A549 (cell line): Measurements from ENCODE around the gene SERPINA6. TPM values are rescaled to one million over a fixed set of nuclear protein-coding genes. Genes with fewer than 3 reads are reported as not detected.

Experiments
- ATAC-seq, 2 experiments: fragments of 200-7000 bp in 1 of 2; fragments of >200 bp in 1 of 2; cut with Nextera tagmentation in 1 of 2; cut with Tn5 transposase in 1 of 2; 3 replicates each; pipeline versions ENCODE4 v1.8.0 to v1.9.1; 2018 to 2020; ENCODE audit warnings: mild to moderate bottlenecking in 1 of 2, moderate library complexity in 1 of 2
- CTCF ChIA-PET: fragments of 300-600 bp; sonication (Branson Sonifier 250); formaldehyde crosslinking; extraction: SDS; loops from one replicate; lab custom pipeline; 2021; ENCODE audit warnings: antibody characterized with exemption, inconsistent platforms; lab: Yijun Ruan, JAX
- POLR2A ChIA-PET: fragments of 350-600 bp; formaldehyde crosslinking; extraction: SDS; loops from one replicate; lab custom pipeline; 2021; ENCODE audit warnings: antibody characterized with exemption, inconsistent platforms; lab: Yijun Ruan, JAX
- DNase-seq, 2 experiments: peaks; one replicate each; pipeline versions ENCODE4 v3.0.0 to v3.0.0-alpha.2; 2011 to 2016; ENCODE audit warnings: low read depth in 1 of 2, low spot score in 1 of 2
- FAIRE-seq: peaks from 2 replicates; lab custom pipeline; 2011; peaks lifted over from hg19 to GRCh38; lab: Jason Lieb, UNC
- H3K27ac ChIP-seq, 2 experiments: fragments of >200 bp; sonication (Bioruptor Twin); formaldehyde crosslinking; 3 replicates each; pipeline ENCODE4 v1.5.1; 2016 to 2017
- H3K4me1 ChIP-seq: fragments of >200 bp; sonication (Bioruptor Twin); formaldehyde crosslinking; 3 replicates; pipeline ENCODE4 v1.6.1; 2016
- H3K4me2 ChIP-seq: fragments of >200 bp; sonication (Bioruptor Twin); formaldehyde crosslinking; 3 replicates; pipeline ENCODE4 v1.6.1; 2016
- H3K4me3 ChIP-seq: fragments of >200 bp; sonication (Bioruptor Twin); formaldehyde crosslinking; 3 replicates; pipeline ENCODE4 v1.5.1; 2016
- H3K9me3 ChIP-seq: fragments of >200 bp; sonication (Bioruptor Twin); formaldehyde crosslinking; 3 replicates; pipeline ENCODE4 v1.6.1; 2016
- BHLHE40 ChIP-seq: IDR thresholded peaks from 2 replicates; pipeline ENCODE4 v1.6.1; 2012; ENCODE audit warnings: low read depth, low read length, inconsistent platforms
- CBX2 ChIP-seq: fragments of 200-600 bp; sonication (generic); IDR thresholded peaks from 2 replicates; pipeline ENCODE4 v1.6.1; 2016; ENCODE audit warnings: low read depth, mild to moderate bottlenecking, borderline replicate concordance
- CEBPB ChIP-seq, 2 experiments: fragments of >200 bp in 1 of 2; sonication (Bioruptor Twin) in 1 of 2; formaldehyde crosslinking in 1 of 2; IDR thresholded peaks; 2 replicates each; pipeline ENCODE4 v1.6.1; 2012 to 2016
- CHD2 ChIP-seq: fragments of 150-350 bp; IDR thresholded peaks from 2 replicates; pipeline ENCODE4 v1.6.1; 2014; ENCODE audit warnings: low read length; ENCODE audit not compliant: partially characterized antibody
- CHD4 ChIP-seq: fragments of 200-600 bp; sonication (generic); IDR thresholded peaks from 2 replicates; pipeline ENCODE4 v1.6.1; 2016; ENCODE audit warnings: antibody characterized with exemption, mild to moderate bottlenecking, borderline replicate concordance
- EHF ChIP-seq: fragments of 250-450 bp; sonication (Bioruptor Pico); IDR thresholded peaks from 2 replicates; pipeline ENCODE4 v1.5.0; 2020; ENCODE audit warnings: mild to moderate bottlenecking
- FOSL2 ChIP-seq, 2 experiments: fragments of 450-650 bp in 1 of 2; fragments of >200 bp in 1 of 2; sonication (Bioruptor Twin) in 1 of 2; formaldehyde crosslinking; IDR thresholded peaks; 2 replicates each; pipeline versions ENCODE4 v1.5.0 to v1.6.1; 2016 to 2020; ENCODE audit warnings: mild to moderate bottlenecking in 1 of 2, moderate library complexity in 1 of 2
- FOXS1 ChIP-seq: fragments of 250-450 bp; sonication (Bioruptor Pico); IDR thresholded peaks from 2 replicates; pipeline ENCODE4 v1.5.0; 2020; ENCODE audit warnings: mild to moderate bottlenecking, moderate library complexity
- GATA3 ChIP-seq: IDR thresholded peaks from 2 replicates; pipeline ENCODE4 v1.6.1; 2012; ENCODE audit warnings: borderline replicate concordance
- HOXB5 ChIP-seq: fragments of 250-450 bp; sonication (Bioruptor Pico); IDR thresholded peaks from 2 replicates; pipeline ENCODE4 v1.5.0; 2020; ENCODE audit warnings: mild to moderate bottlenecking, moderate library complexity
- KDM1A ChIP-seq: fragments of 200-600 bp; sonication (generic); IDR thresholded peaks from 2 replicates; pipeline ENCODE4 v1.6.1; 2016; ENCODE audit warnings: low read depth, mild to moderate bottlenecking
- MAX ChIP-seq: IDR thresholded peaks from 2 replicates; pipeline ENCODE4 v1.6.1; 2012
- MYC ChIP-seq: IDR thresholded peaks from 2 replicates; pipeline ENCODE4 v1.6.1; 2012; ENCODE audit warnings: mild to moderate bottlenecking, inconsistent platforms, low read length, improper control_type of control experiment, borderline replicate concordance
- NFE2L2 ChIP-seq: fragments of 150-350 bp; conservative IDR thresholded peaks from 2 replicates; pipeline ENCODE4 v1.6.1; 2014; ENCODE audit warnings: low read length
- NPAS2 ChIP-seq: fragments of 250-450 bp; sonication (Bioruptor Pico); IDR thresholded peaks from 2 replicates; pipeline ENCODE4 v1.8.0; 2022; ENCODE audit warnings: mild to moderate bottlenecking, moderate library complexity, borderline replicate concordance
- PBX3 ChIP-seq: IDR thresholded peaks from 2 replicates; pipeline ENCODE4 v1.6.1; 2012
- PHF8 ChIP-seq: fragments of 200-600 bp; sonication (generic); IDR thresholded peaks from 2 replicates; pipeline ENCODE4 v1.6.1; 2016; ENCODE audit warnings: low read depth, mild to moderate bottlenecking, antibody characterized with exemption, moderate library complexity, borderline replicate concordance
- POLR2A ChIP-seq: IDR thresholded peaks from 2 replicates; pipeline ENCODE4 v1.6.1; 2012; ENCODE audit warnings: mild to moderate bottlenecking, low read length
- RAD21 ChIP-seq, 2 experiments: fragments of >200 bp in 1 of 2; sonication (Bioruptor Twin) in 1 of 2; formaldehyde crosslinking in 1 of 2; IDR thresholded peaks in 1 of 2; conservative IDR thresholded peaks in 1 of 2; 2 replicates in 1 of 2; 3 replicates in 1 of 2; pipeline ENCODE4 v1.6.1; 2012 to 2018; ENCODE audit warnings: inconsistent platforms in 1 of 2
- RCOR1 ChIP-seq: fragments of 150-350 bp; IDR thresholded peaks from 2 replicates; pipeline ENCODE4 v1.6.1; 2014; ENCODE audit warnings: antibody characterized with exemption, low read length, low read depth
- SMC3 ChIP-seq: fragments of >200 bp; sonication (Bioruptor Twin); formaldehyde crosslinking; IDR thresholded peaks from 3 replicates; pipeline ENCODE4 v1.6.1; 2018; ENCODE audit warnings: inconsistent platforms
- SREBF2 ChIP-seq: fragments of 450-650 bp; IDR thresholded peaks from 2 replicates; pipeline ENCODE4 v1.6.1; 2014; ENCODE audit warnings: mild to moderate bottlenecking, moderate library complexity
- TP53 ChIP-seq: fragments of 250-450 bp; sonication (Bioruptor Pico); IDR thresholded peaks from 2 replicates; pipeline ENCODE4 v1.5.0; 2021; ENCODE audit warnings: mild to moderate bottlenecking, moderate library complexity
- USF2 ChIP-seq: fragments of 450-650 bp; IDR thresholded peaks from 2 replicates; pipeline ENCODE4 v1.6.1; 2014; ENCODE audit warnings: antibody characterized with exemption
- ZSCAN20 ChIP-seq: fragments of 250-450 bp; sonication (Bioruptor Pico); IDR thresholded peaks from 2 replicates; pipeline ENCODE4 v1.8.0; 2022; ENCODE audit warnings: mild to moderate bottlenecking, moderate library complexity
- WGBS: methylation state at CpG from one replicate; pipeline ENCODE4 v1.1.6; 2017; ENCODE audit errors: missing lambda C conversion rate; 5-methylcytosine and 5-hydroxymethylcytosine counted together
- polyA plus RNA-seq, 4 experiments: library from polyadenylated mRNA; depleted of rRNA in 3 of 4; stranded (reverse); fragments of >200 nt; fragmentation: RNase III in 1 of 4; extraction: RNeasy Plus Mini Kit Qiagen cat#74134 plus additional on column Dnase treatment in 1 of 4; gene quantifications; 2 replicates in 3 of 4; 3 replicates in 1 of 4; pipeline ENCODE4 v1.2.3, GENCODE V29; 2011 to 2017

Gene SERPINA6
- polyA plus RNA-seq, 2 of the 4 experiments (the other 2 are of a cell fraction): 0.43 to 1.8 TPM

- POLR2A ChIA-PET: no interaction called here
- H3K4me3 ChIP-seq: no peak overlapping the region
- CTCF ChIA-PET: interaction anchor here (0.8 to 1.6 kb wide), 2 partner anchors 15 to 19 kb away, joined by 3 to 4 read pairs; no protein-coding TSS in a partner anchor
- TF ChIP-seq SMC3: no peak
- TF ChIP-seq RAD21 (conservative IDR thresholded peaks at IDR 0.05 in 1 of 2, IDR thresholded peaks at IDR 0.05 in 1 of 2): no peak
- TF ChIP-seq CHD2: no peak
- TF ChIP-seq FOXS1 (CRISPR knock-in tag): no peak
- TF ChIP-seq GATA3: no peak
- no peak for TF ChIP-seq CBX2
- TF ChIP-seq HOXB5 (CRISPR knock-in tag): no peak
- no peak for TF ChIP-seq CHD4
- no peak for TF ChIP-seq PHF8
- no peak for TF ChIP-seq BHLHE40
- TF ChIP-seq KDM1A: no peak
- no peak for TF ChIP-seq NPAS2 (CRISPR knock-in tag)
- TF ChIP-seq TP53: no peak
- TF ChIP-seq EHF: no peak
- no peak for TF ChIP-seq RCOR1
- TF ChIP-seq PBX3: no peak
- TF ChIP-seq NFE2L2: no peak
- TF ChIP-seq MYC: no peak
- H3K4me2 ChIP-seq: no peak overlapping the region
- WGBS: 43% methylated on average over 12 of the region's 12 CpGs
- DNase-seq: no peak
- no peak for ATAC-seq
- no peak for FAIRE-seq
- no peak overlapping the region for H3K27ac ChIP-seq
- no peaks in the 10 kb centered on the region for H3K4me1 ChIP-seq
- peaks cover 6% of the 10 kb centered on the region; the same call in 2 of the 3 replicates for H3K9me3 ChIP-seq
Observed at GRCh38 chr14:94306047-94306978, 16.8 kb downstream of the SERPINA6 start.

- Histone ChIP-seq H3K27ac (no peak overlapping the region), H3K4me2 (no peak overlapping the region), H3K4me1 (no peaks in the 10 kb centered on the region), H3K9me3 (peaks cover 6% of the 10 kb centered on the region; the same call in 2 of the 3 replicates), H3K4me3 (no peak overlapping the region)
- CTCF ChIA-PET: interaction anchor here (0.8 to 1.6 kb wide), 2 partner anchors 15 to 19 kb away, joined by 3 to 4 read pairs; no protein-coding TSS in a partner anchor
- FAIRE-seq: no peak
- no peak for ATAC-seq
- 6% methylated on average over 2 of the region's 2 CpGs for WGBS
- TF ChIP-seq PHF8 (no peak), SREBF2 (no peak), POLR2A (no peak), ZSCAN20 (no peak), BHLHE40 (no peak), MAX (no peak), CEBPB (IDR thresholded peaks at IDR 0.05) (no peak), CHD4 (no peak), KDM1A (no peak), FOSL2 (IDR thresholded peaks at IDR 0.05) (no peak), FOSL2 (CRISPR knock-in tag; IDR thresholded peaks at IDR 0.05) (no peak), PBX3 (no peak), USF2 (no peak)
- POLR2A ChIA-PET: no interaction called here
- DNase-seq: no peak
Observed at GRCh38 chr14:94305620-94306019, 17.5 kb downstream of the SERPINA6 start.
